HCT116 (cell line): ENCODE measurements around the gene LUC7L2.
"Not testable (repeated sequence)": the region's sequence is repeated elsewhere in the genome, so short reads cannot be mapped to it uniquely, and the experiment has no call there.

Experiments used
- CEBPB ChIP-seq: IDR thresholded peaks from 2 replicates; pipeline ENCODE4 v1.6.1; 2012; ENCODE audit warnings: low read depth
- EZH2 ChIP-seq: fragments of 200-600 bp; sonication (generic); IDR thresholded peaks from 2 replicates; pipeline ENCODE4 v1.6.1; 2017; ENCODE audit warnings: antibody characterized with exemption, mixed run types
- EZH2phosphoT487 ChIP-seq: fragments of 200-600 bp; IDR thresholded peaks from 2 replicates; pipeline ENCODE4 v1.6.1; 2018; ENCODE audit warnings: antibody characterized with exemption, borderline replicate concordance
- RAD21 ChIP-seq: IDR thresholded peaks from 2 replicates; pipeline ENCODE4 v1.6.1; 2012; ENCODE audit warnings: low read depth, mild to moderate bottlenecking
- SIN3A ChIP-seq: IDR thresholded peaks from 2 replicates; pipeline ENCODE4 v1.6.1; 2012; ENCODE audit warnings: low read depth
- TF ChIP-seq, protein P1 (sequence below): IDR thresholded peaks from 2 replicates; pipeline ENCODE4 v1.6.1; 2011; ENCODE audit warnings: mild to moderate bottlenecking, low read length, moderate library complexity; ENCODE audit not compliant: insufficient replicate concordance; ENCODE audit errors: extremely low read depth

DNA sequence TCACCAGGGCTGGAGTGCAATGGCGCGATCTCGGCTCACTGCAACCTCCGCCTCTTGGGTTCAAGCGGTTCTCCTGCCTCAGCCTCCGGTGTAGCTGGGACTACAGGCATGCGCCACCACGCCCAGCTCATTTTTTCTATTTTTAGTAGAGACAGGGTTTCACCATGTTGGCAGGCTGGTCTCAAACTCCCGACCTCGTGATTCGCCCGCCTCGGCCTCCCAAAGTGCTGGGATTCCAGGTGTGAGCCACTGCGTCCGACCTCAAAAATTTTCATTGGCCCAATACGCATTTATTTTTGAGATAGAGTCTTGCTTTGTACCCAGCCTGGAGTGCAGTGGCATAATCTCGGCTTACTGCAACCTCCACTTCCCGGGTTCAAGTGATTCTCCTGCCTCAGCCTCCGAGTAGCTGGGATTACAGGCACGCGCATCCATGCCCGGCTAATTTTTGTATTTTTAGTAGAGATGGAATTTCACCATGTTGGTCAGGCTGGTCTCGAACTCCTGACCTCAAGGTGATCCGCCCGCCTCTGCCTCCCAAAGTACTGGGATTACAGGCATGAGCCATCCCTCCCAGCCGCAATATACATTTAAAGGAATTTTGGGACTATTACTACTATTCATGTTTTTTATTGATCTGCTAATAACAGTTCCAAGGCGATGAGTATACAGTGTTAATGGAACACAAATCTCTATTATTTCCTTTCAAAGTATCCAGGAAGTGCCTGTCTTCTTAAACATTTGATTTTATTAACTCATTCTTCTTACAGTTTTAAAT, 1.8 kb upstream of the LUC7L2 start:
- TF ChIP-seq RAD21, EZH2phosphoT487, CEBPB, EZH2, SIN3A: not testable (repeated sequence)
- TF ChIP-seq, protein P1, sequence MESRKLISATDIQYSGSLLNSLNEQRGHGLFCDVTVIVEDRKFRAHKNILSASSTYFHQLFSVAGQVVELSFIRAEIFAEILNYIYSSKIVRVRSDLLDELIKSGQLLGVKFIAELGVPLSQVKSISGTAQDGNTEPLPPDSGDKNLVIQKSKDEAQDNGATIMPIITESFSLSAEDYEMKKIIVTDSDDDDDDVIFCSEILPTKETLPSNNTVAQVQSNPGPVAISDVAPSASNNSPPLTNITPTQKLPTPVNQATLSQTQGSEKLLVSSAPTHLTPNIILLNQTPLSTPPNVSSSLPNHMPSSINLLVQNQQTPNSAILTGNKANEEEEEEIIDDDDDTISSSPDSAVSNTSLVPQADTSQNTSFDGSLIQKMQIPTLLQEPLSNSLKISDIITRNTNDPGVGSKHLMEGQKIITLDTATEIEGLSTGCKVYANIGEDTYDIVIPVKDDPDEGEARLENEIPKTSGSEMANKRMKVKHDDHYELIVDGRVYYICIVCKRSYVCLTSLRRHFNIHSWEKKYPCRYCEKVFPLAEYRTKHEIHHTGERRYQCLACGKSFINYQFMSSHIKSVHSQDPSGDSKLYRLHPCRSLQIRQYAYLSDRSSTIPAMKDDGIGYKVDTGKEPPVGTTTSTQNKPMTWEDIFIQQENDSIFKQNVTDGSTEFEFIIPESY = not testable (repeated sequence)
